ENCODE data around the gene OSBP2.

- no peak for TF ChIP-seq CTCF (IDR thresholded peaks at IDR 0.05)
- no peak for TF ChIP-seq POLR2A (IDR thresholded peaks at IDR 0.05)
Observed at GRCh38 chr22:30795118-30795517, 100.4 kb downstream of the OSBP2 start.
